Measurements from ENCODE around the gene POT1. TPM values are rescaled to one million over a fixed set of nuclear protein-coding genes. Genes with fewer than 3 reads are reported as not detected.

POT1 gene
- total RNA-seq, 1 donor from 2014 or later, result 42.9 TPM

DNA sequence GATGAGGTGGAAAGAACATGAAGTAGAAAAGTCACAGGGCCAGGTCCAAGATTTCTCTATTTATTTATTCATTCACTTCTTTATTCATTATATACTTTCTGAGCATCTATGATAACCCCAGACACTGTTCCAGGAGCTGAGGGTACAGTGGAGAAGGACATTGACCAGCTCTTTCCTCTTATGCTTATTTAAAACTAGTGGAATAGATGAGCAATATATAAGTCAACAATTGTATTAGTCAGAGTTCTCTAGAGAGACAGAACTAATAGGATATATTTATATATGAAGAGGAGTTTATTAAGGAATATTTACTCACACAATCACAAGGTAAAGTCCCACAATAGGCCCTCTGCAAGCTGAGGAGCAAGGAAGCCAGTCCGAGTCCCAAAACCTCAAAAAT is 149.0 kb downstream of the POT1 start:
- Mint-ChIP-seq H3K9me3 (ENCODE audit: unreplicated experiment) (peaks cover 2% of the 10 kb centered on the region), H3K36me3 (ENCODE audit: unreplicated experiment) (no peaks in the 10 kb centered on the region), H3K4me1 (ENCODE audit: low read depth, unreplicated experiment) (no peaks in the 10 kb centered on the region), H3K27me3 (ENCODE audit: unreplicated experiment) (no peaks in the 10 kb centered on the region), H3K4me3 (ENCODE audit: unreplicated experiment) (no peak overlapping the region), H3K27ac (ENCODE audit: unreplicated experiment) (no peak overlapping the region)
- DNase-seq, result no peak
- TF ChIP-seq, protein P1, sequence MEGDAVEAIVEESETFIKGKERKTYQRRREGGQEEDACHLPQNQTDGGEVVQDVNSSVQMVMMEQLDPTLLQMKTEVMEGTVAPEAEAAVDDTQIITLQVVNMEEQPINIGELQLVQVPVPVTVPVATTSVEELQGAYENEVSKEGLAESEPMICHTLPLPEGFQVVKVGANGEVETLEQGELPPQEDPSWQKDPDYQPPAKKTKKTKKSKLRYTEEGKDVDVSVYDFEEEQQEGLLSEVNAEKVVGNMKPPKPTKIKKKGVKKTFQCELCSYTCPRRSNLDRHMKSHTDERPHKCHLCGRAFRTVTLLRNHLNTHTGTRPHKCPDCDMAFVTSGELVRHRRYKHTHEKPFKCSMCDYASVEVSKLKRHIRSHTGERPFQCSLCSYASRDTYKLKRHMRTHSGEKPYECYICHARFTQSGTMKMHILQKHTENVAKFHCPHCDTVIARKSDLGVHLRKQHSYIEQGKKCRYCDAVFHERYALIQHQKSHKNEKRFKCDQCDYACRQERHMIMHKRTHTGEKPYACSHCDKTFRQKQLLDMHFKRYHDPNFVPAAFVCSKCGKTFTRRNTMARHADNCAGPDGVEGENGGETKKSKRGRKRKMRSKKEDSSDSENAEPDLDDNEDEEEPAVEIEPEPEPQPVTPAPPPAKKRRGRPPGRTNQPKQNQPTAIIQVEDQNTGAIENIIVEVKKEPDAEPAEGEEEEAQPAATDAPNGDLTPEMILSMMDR (IDR thresholded peaks at IDR 0.05; ENCODE audit: partially characterized antibody, unreplicated experiment), result no peak

DNA sequence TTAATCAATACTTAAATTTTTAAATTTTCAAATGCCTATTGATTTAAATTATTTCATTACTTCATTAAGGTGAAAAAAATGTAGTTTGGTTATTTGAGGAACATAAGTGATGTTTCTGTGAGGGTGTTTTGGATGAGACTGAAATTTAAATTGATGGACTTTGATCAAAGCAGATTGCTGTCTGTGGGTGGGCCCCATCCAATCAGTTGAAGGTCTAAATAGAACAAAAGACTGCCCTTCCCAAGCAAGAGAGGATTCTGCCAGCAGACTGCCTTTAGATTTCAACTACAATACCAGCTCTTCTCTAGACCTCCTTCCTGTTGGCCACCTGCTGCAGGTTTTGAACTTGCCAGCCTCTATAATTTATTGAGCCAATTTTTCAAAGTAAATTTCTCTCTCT is 149.6 kb downstream of the POT1 start:
- Mint-ChIP-seq H3K4me3 (ENCODE audit: unreplicated experiment) (no peak overlapping the region), H3K36me3 (ENCODE audit: unreplicated experiment) (no peaks in the 10 kb centered on the region), H3K4me1 (ENCODE audit: low read depth, unreplicated experiment) (no peaks in the 10 kb centered on the region), H3K9me3 (ENCODE audit: unreplicated experiment) (peaks cover 2% of the 10 kb centered on the region), H3K27ac (ENCODE audit: unreplicated experiment) (no peak overlapping the region), H3K27me3 (ENCODE audit: unreplicated experiment) (no peaks in the 10 kb centered on the region)
- DNase-seq, result no peak
- TF ChIP-seq, protein P1 (IDR thresholded peaks at IDR 0.05; ENCODE audit: partially characterized antibody, unreplicated experiment), result no peak

DNA sequence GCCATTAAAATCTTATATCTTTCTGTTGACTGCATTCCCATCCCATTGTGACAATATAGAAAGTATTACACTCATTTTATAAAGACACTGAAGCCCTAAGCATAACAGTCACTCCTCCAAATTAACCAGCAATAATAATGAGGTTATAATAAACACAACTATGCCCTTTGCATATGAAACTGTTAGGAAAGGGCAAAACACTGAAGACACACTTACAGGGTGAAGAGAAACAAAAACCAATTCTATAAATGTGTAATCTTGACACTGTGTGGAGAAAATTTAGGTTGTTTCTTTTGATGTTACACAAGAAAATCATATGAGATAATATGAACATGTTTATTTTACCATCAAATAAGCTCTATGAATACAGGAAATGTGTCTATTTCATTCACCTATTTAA is 150.0 kb downstream of the POT1 start:
- TF ChIP-seq, protein P1 (IDR thresholded peaks at IDR 0.05; ENCODE audit: partially characterized antibody, unreplicated experiment), result no peak
- H3K4me3 Mint-ChIP-seq (ENCODE audit: unreplicated experiment), result no peak overlapping the region

DNA sequence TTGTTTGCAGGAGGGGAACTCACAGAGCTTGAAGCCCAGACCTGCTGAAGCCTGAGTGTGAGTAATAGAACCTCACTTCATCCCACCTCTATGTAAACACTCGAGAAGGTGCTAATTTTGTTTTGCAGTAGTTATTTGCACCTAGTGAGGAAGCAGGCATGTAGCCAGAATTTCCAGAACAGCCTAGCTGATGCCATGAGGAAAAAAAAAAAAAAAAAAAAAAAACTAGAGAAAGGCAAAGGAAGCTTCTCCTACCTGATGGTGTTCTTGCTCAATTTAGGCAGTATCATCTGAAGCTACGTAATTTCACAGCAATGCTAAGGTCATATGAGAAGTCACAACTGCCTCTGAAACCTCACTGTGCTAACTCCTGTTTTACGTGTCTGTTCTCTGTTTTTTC is 150.4 kb downstream of the POT1 start:
- Mint-ChIP-seq H3K27me3 (ENCODE audit: unreplicated experiment) (no peaks in the 10 kb centered on the region), H3K4me1 (ENCODE audit: low read depth, unreplicated experiment) (no peaks in the 10 kb centered on the region), H3K9me3 (ENCODE audit: unreplicated experiment) (peaks cover 2% of the 10 kb centered on the region), H3K36me3 (ENCODE audit: unreplicated experiment) (no peaks in the 10 kb centered on the region), H3K27ac (ENCODE audit: unreplicated experiment) (no peak overlapping the region), H3K4me3 (ENCODE audit: unreplicated experiment) (no peak overlapping the region)
- TF ChIP-seq, protein P1 (IDR thresholded peaks at IDR 0.05; ENCODE audit: partially characterized antibody, unreplicated experiment), result no peak
- no peak for DNase-seq

More for the DNA sequence above, 150.0 kb downstream of the POT1 start:
- Mint-ChIP-seq H3K27ac (ENCODE audit: unreplicated experiment) (no peak overlapping the region), H3K4me1 (ENCODE audit: low read depth, unreplicated experiment) (no peaks in the 10 kb centered on the region), H3K36me3 (ENCODE audit: unreplicated experiment) (no peaks in the 10 kb centered on the region), H3K9me3 (ENCODE audit: unreplicated experiment) (peaks cover 2% of the 10 kb centered on the region), H3K27me3 (ENCODE audit: unreplicated experiment) (no peaks in the 10 kb centered on the region)
- no peak for DNase-seq

DNA sequence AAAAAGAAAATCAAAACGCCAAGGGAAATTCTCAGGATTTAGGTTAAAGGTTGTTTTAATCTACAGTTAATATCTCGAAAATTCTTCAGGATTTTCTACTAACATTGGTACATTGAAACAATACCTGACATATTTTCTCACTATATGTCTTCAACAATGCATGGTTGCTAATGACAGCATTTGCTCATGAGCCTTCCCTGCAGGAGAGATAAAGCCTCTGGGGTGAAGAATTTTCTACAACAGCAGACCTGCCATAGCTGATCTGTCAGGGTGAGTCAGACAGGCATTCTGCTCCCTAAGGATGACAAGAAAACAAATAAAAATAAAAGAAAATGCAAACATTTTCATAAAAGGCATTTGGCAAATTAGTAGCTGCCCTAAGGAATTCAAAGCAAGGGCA is 152.4 kb downstream of the POT1 start:
- Mint-ChIP-seq H3K9me3 (ENCODE audit: unreplicated experiment) (peaks cover 2% of the 10 kb centered on the region), H3K27me3 (ENCODE audit: unreplicated experiment) (no peaks in the 10 kb centered on the region), H3K36me3 (ENCODE audit: unreplicated experiment) (no peaks in the 10 kb centered on the region), H3K4me3 (ENCODE audit: unreplicated experiment) (no peak overlapping the region), H3K27ac (ENCODE audit: unreplicated experiment) (no peak overlapping the region), H3K4me1 (ENCODE audit: low read depth, unreplicated experiment) (no peaks in the 10 kb centered on the region)
- TF ChIP-seq, protein P1 (IDR thresholded peaks at IDR 0.05; ENCODE audit: partially characterized antibody, unreplicated experiment), result no peak
- no peak for DNase-seq
